GM12891 (cell line): ENCODE results near the gene PHACTR3.

Experiments
- PAX5 ChIP-seq: IDR thresholded peaks from 2 replicates; pipeline ENCODE4 v1.6.1; 2011; ENCODE audit warnings: low read length, moderate library complexity, mild to moderate bottlenecking; ENCODE audit not compliant: insufficient read depth, severe bottlenecking
- POLR2A ChIP-seq: IDR thresholded peaks from 2 replicates; pipeline ENCODE4 v1.6.1; 2011; ENCODE audit warnings: low read depth, low read length, control low read depth
- POLR2AphosphoS5 ChIP-seq: IDR thresholded peaks from 2 replicates; pipeline ENCODE4 v1.6.1; 2011; ENCODE audit warnings: low read depth, low read length, control low read depth
- TAF1 ChIP-seq: IDR thresholded peaks from 2 replicates; pipeline ENCODE4 v1.6.1; 2011; ENCODE audit warnings: low read depth, low read length, control low read depth

DNA sequence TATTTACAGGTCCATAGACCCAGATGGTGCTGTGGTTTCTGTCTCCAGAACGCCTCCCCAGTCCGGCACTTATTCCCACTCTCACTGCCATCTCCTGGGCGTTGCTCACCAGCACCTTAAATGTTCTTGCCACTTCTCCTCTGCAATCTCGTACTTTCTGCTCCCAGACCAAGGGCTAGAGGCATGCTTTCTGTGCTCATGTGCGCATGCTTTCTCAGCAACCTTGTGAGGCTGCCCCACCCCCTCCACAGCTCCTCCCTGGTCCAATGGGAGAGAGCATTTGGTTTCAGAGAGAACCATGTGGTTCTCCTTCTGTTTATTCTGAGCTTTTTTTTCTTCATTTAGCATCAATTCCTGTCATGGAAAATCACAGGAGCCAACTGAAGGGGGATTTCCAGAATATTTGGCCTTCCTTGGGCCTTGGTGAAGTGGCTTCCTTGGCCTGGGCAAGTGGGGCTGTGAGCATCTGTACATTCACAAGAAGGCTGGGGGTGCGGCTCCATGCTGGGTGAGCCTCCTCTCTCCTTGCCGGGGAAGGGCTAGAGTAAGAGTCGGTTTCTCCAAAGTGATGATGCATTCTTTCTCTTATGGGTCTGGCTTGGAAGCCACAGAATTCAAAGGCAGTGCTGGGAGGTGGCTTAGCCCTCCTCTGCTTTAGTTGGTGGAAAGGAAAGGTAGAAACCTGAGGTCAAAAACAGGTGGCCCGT, 66.6 kb downstream of the PHACTR3 start:
- no peak for TF ChIP-seq TAF1
- no peak for TF ChIP-seq POLR2A
- TF ChIP-seq POLR2AphosphoS5 = no peak
- no peak for TF ChIP-seq PAX5
